GM12864 (cell line): ENCODE data around the gene NFXL1.
"Not testable (repeated sequence)": the region's sequence is repeated elsewhere in the genome, so short reads cannot be mapped to it uniquely, and the experiment has no call there.

Experiments used
- DNase-seq: peaks from one replicate; pipeline ENCODE4 v3.0.0-alpha.2; 2011; ENCODE audit warnings: low read depth
- H3K4me3 ChIP-seq: 2 replicates; pipeline ENCODE4 v1.5.1; 2011; ENCODE audit warnings: mild to moderate bottlenecking, low read depth, low read length, control low read depth
- CTCF ChIP-seq: IDR thresholded peaks from 2 replicates; pipeline ENCODE4 v1.5.1; 2011; ENCODE audit warnings: low read depth, mild to moderate bottlenecking, moderate library complexity, low read length, control low read depth, inconsistent platforms; ENCODE audit errors: missing control alignments

NFXL1 gene

GRCh38 chr4:47936336-47936735 lies 22.0 kb upstream of the NFXL1 start:
- no peak for DNase-seq
- no peak for TF ChIP-seq CTCF

GRCh38 chr4:47933840-47934239 lies 19.5 kb upstream of the NFXL1 start:
- no peak overlapping the region for H3K4me3 ChIP-seq
- DNase-seq = no peak
- TF ChIP-seq CTCF = peak; percentile 44

More at GRCh38 chr4:47936336-47936735, 22.0 kb upstream of the NFXL1 start:
- no peak overlapping the region for H3K4me3 ChIP-seq

GRCh38 chr4:47930971-47931804 lies 16.8 kb upstream of the NFXL1 start:
- no peak overlapping the region for H3K4me3 ChIP-seq
- no peak for TF ChIP-seq CTCF
- DNase-seq = no peak

- no peak for DNase-seq
- no peak for TF ChIP-seq CTCF
- H3K4me3 ChIP-seq = no peak overlapping the region
These were observed 15.4 kb upstream of the NFXL1 start for GRCh38 chr4:47929682-47930201.

GRCh38 chr4:47926667-47927258 lies 12.4 kb upstream of the NFXL1 start:
- no peak overlapping the region for H3K4me3 ChIP-seq
- TF ChIP-seq CTCF = peak; percentile 85
- no peak for DNase-seq

- not testable (repeated sequence) for H3K4me3 ChIP-seq, DNase-seq
These were observed 8.9 kb upstream of the NFXL1 start for GRCh38 chr4:47923261-47923608.

- not testable (repeated sequence) for H3K4me3 ChIP-seq, DNase-seq
These were observed 8.3 kb upstream of the NFXL1 start for GRCh38 chr4:47922436-47923260.

GRCh38 chr4:47917163-47917562 lies 2.8 kb upstream of the NFXL1 start:
- H3K4me3 ChIP-seq, DNase-seq: not testable (repeated sequence)
